AG20443 (cell line): ENCODE results near the gene POU2F3.
A peak's percentile ranks its signal among the peaks of the same experiment; 100 is the strongest.

ENCODE experiments used
- DNase-seq: peaks from one replicate; pipeline ENCODE4 v3.0.0; 2012; ENCODE audit warnings: low spot score, mixed read lengths

Gene POU2F3

GRCh38 chr11:120285256-120285655, 45.3 kb downstream of the POU2F3 start:
- peak; percentile 60 for DNase-seq

- DNase-seq: no peak
Measured at GRCh38 chr11:120288021-120288420, 48.1 kb downstream of the POU2F3 start.

GRCh38 chr11:120289426-120289825, 49.5 kb downstream of the POU2F3 start:
- DNase-seq: no peak

GRCh38 chr11:120290956-120291355, 51.0 kb downstream of the POU2F3 start:
- DNase-seq: no peak

GRCh38 chr11:120293038-120293800, 53.3 kb downstream of the POU2F3 start:
- DNase-seq: no peak

- no peak for DNase-seq
Measured at GRCh38 chr11:120294096-120294495, 54.2 kb downstream of the POU2F3 start.

- no peak for DNase-seq
Measured at GRCh38 chr11:120295099-120295498, 55.2 kb downstream of the POU2F3 start.

GRCh38 chr11:120296554-120296953, 56.6 kb downstream of the POU2F3 start:
- DNase-seq: no peak

- no peak for DNase-seq
Measured at GRCh38 chr11:120298461-120298860, 58.5 kb downstream of the POU2F3 start.

GRCh38 chr11:120302001-120302805, 62.3 kb downstream of the POU2F3 start:
- DNase-seq: no peak

GRCh38 chr11:120303004-120303637, 63.2 kb downstream of the POU2F3 start:
- peak; percentile 86 for DNase-seq

- DNase-seq: no peak
Measured at GRCh38 chr11:120304526-120304925, 64.6 kb downstream of the POU2F3 start.

GRCh38 chr11:120305286-120305685, 65.3 kb downstream of the POU2F3 start:
- no peak for DNase-seq

GRCh38 chr11:120306519-120307242, 66.7 kb downstream of the POU2F3 start:
- DNase-seq: peak; percentile 93

GRCh38 chr11:120307476-120307875, 67.5 kb downstream of the POU2F3 start:
- no peak for DNase-seq

- no peak for DNase-seq
Measured at GRCh38 chr11:120308081-120308480, 68.1 kb downstream of the POU2F3 start.

GRCh38 chr11:120310870-120311269, 70.9 kb downstream of the POU2F3 start:
- DNase-seq: no peak

GRCh38 chr11:120314861-120315260, 74.9 kb downstream of the POU2F3 start:
- no peak for DNase-seq

- peak; percentile 63 for DNase-seq
Measured at GRCh38 chr11:120316880-120317688, 77.1 kb downstream of the POU2F3 start.

GRCh38 chr11:120317689-120318480, 77.9 kb downstream of the POU2F3 start:
- DNase-seq: no peak
